ENCODE data around the gene FBXL16.

FBXL16 gene

GRCh38 chr16:676913-677312 lies 28.7 kb downstream of the FBXL16 start:
- no peak for DNase-seq (ENCODE audit: low spot score)

GRCh38 chr16:676565-676902 lies 29.1 kb downstream of the FBXL16 start:
- DNase-seq (ENCODE audit: low spot score) = no peak

GRCh38 chr16:675884-676564 lies 29.6 kb downstream of the FBXL16 start:
- DNase-seq (ENCODE audit: low spot score) = no peak

GRCh38 chr16:674968-675883 lies 30.4 kb downstream of the FBXL16 start, which contains the start of gene RHBDL1:
TSS of gene RHBDL1 (plus strand) at chr16:675671. CDS start at chr16:675791, 120 bp downstream.
- no peak for DNase-seq (ENCODE audit: low spot score)

GRCh38 chr16:674214-674881 lies 31.3 kb downstream of the FBXL16 start:
- DNase-seq (ENCODE audit: low spot score) = no peak

GRCh38 chr16:673399-673991 lies 32.1 kb downstream of the FBXL16 start:
- no peak for DNase-seq (ENCODE audit: low spot score)

- no peak for DNase-seq (ENCODE audit: low spot score)
Observed at GRCh38 chr16:672851-673250, 32.8 kb downstream of the FBXL16 start.

- DNase-seq (ENCODE audit: low spot score) = no peak
Observed at GRCh38 chr16:672371-672770, 33.2 kb downstream of the FBXL16 start.

GRCh38 chr16:671353-672131 lies 34.1 kb downstream of the FBXL16 start:
- DNase-seq (ENCODE audit: low spot score) = no peak

GRCh38 chr16:670485-671352 lies 34.9 kb downstream of the FBXL16 start:
- DNase-seq (ENCODE audit: low spot score) = no peak

GRCh38 chr16:669666-670065 lies 35.9 kb downstream of the FBXL16 start:
- DNase-seq (ENCODE audit: low spot score) = no peak

- no peak for DNase-seq (ENCODE audit: low spot score)
Observed at GRCh38 chr16:668519-669171, 37.0 kb downstream of the FBXL16 start.

- DNase-seq (ENCODE audit: low spot score) = peak; percentile 82
Observed at GRCh38 chr16:667780-668518, 37.7 kb downstream of the FBXL16 start, which contains the start of gene RHOT2. TSS of gene RHOT2 (plus strand) at chr16:668132. CDS start at chr16:668200, 68 bp downstream.

- DNase-seq (ENCODE audit: low spot score) = no peak
Observed at GRCh38 chr16:667113-667779, 38.4 kb downstream of the FBXL16 start.

- no peak for DNase-seq (ENCODE audit: low spot score)
Observed at GRCh38 chr16:666572-666971, 39.0 kb downstream of the FBXL16 start.

GRCh38 chr16:662597-662996 lies 43.0 kb downstream of the FBXL16 start:
- no peak for DNase-seq (ENCODE audit: low spot score)

- DNase-seq (ENCODE audit: low spot score) = no peak
Observed at GRCh38 chr16:662095-662494, 43.5 kb downstream of the FBXL16 start.

GRCh38 chr16:661184-661821 lies 44.3 kb downstream of the FBXL16 start:
- no peak for DNase-seq (ENCODE audit: low spot score)
